HG02852 (cell line): Measurements from ENCODE around the gene TAOK3.
"Not testable (repeated sequence)": the region's sequence is repeated elsewhere in the genome, so short reads cannot be mapped to it uniquely, and the experiment has no call there.

Source experiments
- ATAC-seq: cut with Tn5 transposase; IDR thresholded peaks from one replicate; pipeline ENCODE4 v1.9.1; 2021; ENCODE audit warnings: mild to moderate bottlenecking, moderate library complexity; ENCODE audit not compliant: unreplicated experiment

TAOK3 gene

GRCh38 chr12:118374126-118374725 lies 1.5 kb upstream of the TAOK3 start:
- ATAC-seq, result no peak

GRCh38 chr12:118373616-118374015 lies 909 bp upstream of the TAOK3 start:
- no peak for ATAC-seq

GRCh38 chr12:118371321-118372282 lies 1.1 kb downstream of the TAOK3 start:
- no peak for ATAC-seq

- no peak for ATAC-seq
These were observed 2.1 kb downstream of the TAOK3 start for GRCh38 chr12:118370601-118371000.

- ATAC-seq, result no peak
These were observed 3.9 kb downstream of the TAOK3 start for GRCh38 chr12:118368821-118369220.

GRCh38 chr12:118361889-118362288 lies 10.8 kb downstream of the TAOK3 start:
- ATAC-seq, result no peak

- no peak for ATAC-seq
These were observed 11.7 kb downstream of the TAOK3 start for GRCh38 chr12:118361092-118361404.

- no peak for ATAC-seq
These were observed 13.2 kb downstream of the TAOK3 start for GRCh38 chr12:118359541-118359915.

- ATAC-seq, result peak; percentile 43
These were observed 13.8 kb downstream of the TAOK3 start for GRCh38 chr12:118358612-118359540.

GRCh38 chr12:118358008-118358359 lies 14.7 kb downstream of the TAOK3 start:
- ATAC-seq, result no peak

- peak; percentile 45 for ATAC-seq
These were observed 15.3 kb downstream of the TAOK3 start for GRCh38 chr12:118357257-118358007.

- peak; percentile 39 for ATAC-seq
These were observed 15.9 kb downstream of the TAOK3 start for GRCh38 chr12:118356809-118357256.

- ATAC-seq, result no peak
These were observed 16.9 kb downstream of the TAOK3 start for GRCh38 chr12:118355843-118356242.

- ATAC-seq, result no peak
These were observed 17.8 kb downstream of the TAOK3 start for GRCh38 chr12:118354903-118355302.

- not testable (repeated sequence) for ATAC-seq
These were observed 18.2 kb downstream of the TAOK3 start for GRCh38 chr12:118354503-118354902.

GRCh38 chr12:118353721-118354120 lies 19.0 kb downstream of the TAOK3 start:
- no peak for ATAC-seq

GRCh38 chr12:118350908-118351559 lies 21.7 kb downstream of the TAOK3 start:
- ATAC-seq, result no peak

- ATAC-seq, result no peak
These were observed 24.8 kb downstream of the TAOK3 start for GRCh38 chr12:118347916-118348315.

- peak; percentile 74 for ATAC-seq
These were observed 25.8 kb downstream of the TAOK3 start for GRCh38 chr12:118346895-118347294.

- ATAC-seq, result no peak
These were observed 27.4 kb downstream of the TAOK3 start for GRCh38 chr12:118345355-118345754.
